Lower leg skin (tissue), 3 donors: ENCODE data around the gene PPP4R3C.

Experiments used
- CTCF ChIP-seq, 3 donors: fragments of 450-650 bp; IDR thresholded peaks; one replicate each; pipeline ENCODE4 v1.5.1; 2016; ENCODE audit warnings: antibody characterized with exemption in 3 of 3, mild to moderate bottlenecking in 3 of 3, moderate library complexity in 2 of 3
- POLR2A ChIP-seq, 2 donors: fragments of 450-650 bp; IDR thresholded peaks; one replicate each; pipeline ENCODE4 v1.6.1; 2016 to 2017; ENCODE audit warnings: antibody characterized with exemption in 2 of 2, mild to moderate bottlenecking in 1 of 2, moderate library complexity in 1 of 2

- TF ChIP-seq CTCF (IDR thresholded peaks at IDR 0.05): no peak
- no peak for TF ChIP-seq POLR2A (IDR thresholded peaks at IDR 0.05)
Observed at GRCh38 chrX:27438937-27439336, 24.2 kb downstream of the PPP4R3C start.
